Measurements from ENCODE around the gene TNFAIP8. TPM values are rescaled to one million over a fixed set of nuclear protein-coding genes. Genes with fewer than 3 reads are reported as not detected.
"Not testable (repeated sequence)": the region's sequence is repeated elsewhere in the genome, so short reads cannot be mapped to it uniquely, and the experiment has no call there.

Gene TNFAIP8
- total RNA-seq, 2 donors from 2014 or later = 130 to 140 TPM

GRCh38 chr5:119418606-119419100, 62.8 kb downstream of the TNFAIP8 start:
- peaks cover 24% of the 10 kb centered on the region for H3K27me3 Mint-ChIP-seq
- DNase-seq (no peak), ATAC-seq (peak; percentile 39)
- H3K36me3 Mint-ChIP-seq (ENCODE audit: low read depth) = peaks cover 6% of the 10 kb centered on the region
- H3K4me3 Mint-ChIP-seq = no peak overlapping the region
- peaks cover 11% of the 10 kb centered on the region for H3K4me1 Mint-ChIP-seq
- no peak overlapping the region for H3K27ac Mint-ChIP-seq
- no peaks in the 10 kb centered on the region for H3K9me3 ChIP-seq (ENCODE audit: control insufficient read depth, low read length, poor library complexity, severe bottlenecking)

DNA sequence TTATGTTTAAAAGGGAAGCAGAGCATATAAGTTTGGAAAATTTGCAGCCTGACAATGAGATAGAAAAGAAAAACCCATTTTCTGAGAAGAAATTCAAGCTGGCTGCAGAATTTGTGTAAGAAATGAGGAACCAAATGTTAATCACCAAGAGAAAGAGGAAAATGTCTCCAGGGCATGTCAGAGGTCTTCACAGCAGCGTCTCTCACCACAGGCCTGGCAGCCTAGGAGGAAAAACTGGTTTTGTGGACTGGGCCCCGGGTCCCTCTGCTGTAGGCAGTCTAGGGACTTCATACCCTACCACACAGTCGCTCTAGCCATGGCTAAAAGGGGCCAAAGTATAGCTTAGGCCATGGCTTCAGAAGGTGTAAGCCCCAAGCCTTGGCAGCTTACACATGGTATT, 64.3 kb downstream of the TNFAIP8 start:
- Mint-ChIP-seq H3K27ac (peak overlapping the region; percentile 67), H3K4me3 (no peak overlapping the region), H3K4me1 (peaks cover 8% of the 10 kb centered on the region), H3K27me3 (peaks cover 33% of the 10 kb centered on the region), H3K36me3 (ENCODE audit: low read depth) (peaks cover 4% of the 10 kb centered on the region)
- no peak for ATAC-seq
- no peaks in the 10 kb centered on the region for H3K9me3 ChIP-seq (ENCODE audit: control insufficient read depth, low read length, poor library complexity, severe bottlenecking)
- DNase-seq = no peak

DNA sequence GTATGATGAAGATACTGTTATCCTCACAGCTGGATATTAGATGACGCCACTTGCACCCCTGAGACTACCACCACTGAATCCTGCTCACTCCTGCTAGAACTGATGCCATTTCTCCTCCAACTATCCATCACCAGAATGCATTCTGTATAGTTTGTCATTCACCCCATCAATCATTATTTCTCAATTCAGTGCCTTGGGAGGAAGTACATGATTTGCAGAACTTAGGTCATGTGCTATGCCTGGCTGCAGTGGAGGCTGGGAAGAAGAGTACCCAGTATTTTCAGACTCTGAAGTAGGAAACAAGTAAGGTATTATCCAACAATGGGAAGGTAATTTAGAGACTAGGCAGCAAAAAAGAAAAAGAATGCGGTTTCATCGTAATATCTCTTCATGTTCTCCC, 70.2 kb downstream of the TNFAIP8 start:
- H3K9me3 ChIP-seq (ENCODE audit: control insufficient read depth, low read length, poor library complexity, severe bottlenecking) = no peaks in the 10 kb centered on the region
- Mint-ChIP-seq H3K4me1 (peaks cover 2% of the 10 kb centered on the region), H3K27me3 (peaks cover 35% of the 10 kb centered on the region), H3K27ac (no peak overlapping the region), H3K36me3 (ENCODE audit: low read depth) (peaks cover 2% of the 10 kb centered on the region), H3K4me3 (no peak overlapping the region)
- ATAC-seq = no peak
- no peak for DNase-seq

DNA sequence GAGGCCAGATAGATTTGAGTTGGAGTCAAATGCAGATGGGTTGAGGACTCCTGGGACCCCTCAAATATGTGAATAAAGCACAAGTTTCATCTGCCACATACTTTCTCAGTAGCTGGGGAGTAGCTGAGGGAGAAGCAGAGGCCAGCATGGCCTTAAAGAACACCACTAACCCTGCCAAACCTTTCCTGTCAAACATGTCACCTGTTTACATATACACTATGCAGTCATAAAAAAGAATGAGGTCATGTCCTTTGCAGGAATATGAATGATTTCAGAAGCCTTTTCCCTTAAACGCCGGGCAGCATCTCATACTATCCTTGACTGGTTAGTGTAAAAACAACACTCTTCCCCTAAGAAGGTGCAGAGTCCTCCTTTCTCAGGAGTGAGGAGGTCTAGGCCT, 71.2 kb downstream of the TNFAIP8 start:
- H3K4me1 Mint-ChIP-seq = peaks cover 2% of the 10 kb centered on the region
- H3K36me3 Mint-ChIP-seq (ENCODE audit: low read depth) = peaks cover 2% of the 10 kb centered on the region
- ATAC-seq (no peak), DNase-seq (no peak)
- no peaks in the 10 kb centered on the region for H3K9me3 ChIP-seq (ENCODE audit: control insufficient read depth, low read length, poor library complexity, severe bottlenecking)
- H3K27ac Mint-ChIP-seq = no peak overlapping the region
- peaks cover 42% of the 10 kb centered on the region for H3K27me3 Mint-ChIP-seq
- no peak overlapping the region for H3K4me3 Mint-ChIP-seq

GRCh38 chr5:119427596-119427995, 71.8 kb downstream of the TNFAIP8 start:
- H3K4me1 Mint-ChIP-seq; H3K27ac Mint-ChIP-seq; H3K4me3 Mint-ChIP-seq; H3K9me3 ChIP-seq (ENCODE audit: control insufficient read depth, low read length, poor library complexity, severe bottlenecking); H3K36me3 Mint-ChIP-seq (ENCODE audit: low read depth); ATAC-seq; DNase-seq: not testable (repeated sequence)
- H3K27me3 Mint-ChIP-seq = peaks cover 42% of the 10 kb centered on the region

DNA sequence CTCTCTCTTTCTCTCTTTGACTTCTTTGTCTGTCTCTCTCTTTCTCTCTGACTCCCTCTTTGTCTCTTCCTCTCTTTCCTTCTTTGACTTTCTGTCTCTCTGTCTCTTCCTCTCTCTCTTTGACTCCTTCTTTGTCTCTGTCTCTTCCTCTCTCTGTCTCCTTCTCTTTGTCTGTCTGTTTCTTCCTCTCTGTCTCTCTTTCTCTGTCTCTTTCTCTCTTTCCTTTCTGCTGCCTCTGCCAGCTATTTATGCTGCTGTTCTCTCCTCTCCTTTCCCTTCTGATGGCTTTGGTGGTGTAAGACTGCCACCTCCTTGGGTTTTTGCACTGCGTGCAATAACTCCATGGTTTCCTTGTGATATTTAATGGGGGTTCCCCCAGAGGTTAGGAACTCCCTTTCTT, 72.3 kb downstream of the TNFAIP8 start:
- not testable (repeated sequence) for ATAC-seq; H3K4me3 Mint-ChIP-seq; H3K27ac Mint-ChIP-seq; H3K4me1 Mint-ChIP-seq; H3K36me3 Mint-ChIP-seq (ENCODE audit: low read depth); H3K9me3 ChIP-seq (ENCODE audit: control insufficient read depth, low read length, poor library complexity, severe bottlenecking); DNase-seq
- H3K27me3 Mint-ChIP-seq = peaks cover 42% of the 10 kb centered on the region

GRCh38 chr5:119428574-119428973, 72.8 kb downstream of the TNFAIP8 start:
- peaks cover 40% of the 10 kb centered on the region for H3K27me3 Mint-ChIP-seq
- not testable (repeated sequence) for H3K27ac Mint-ChIP-seq

DNA sequence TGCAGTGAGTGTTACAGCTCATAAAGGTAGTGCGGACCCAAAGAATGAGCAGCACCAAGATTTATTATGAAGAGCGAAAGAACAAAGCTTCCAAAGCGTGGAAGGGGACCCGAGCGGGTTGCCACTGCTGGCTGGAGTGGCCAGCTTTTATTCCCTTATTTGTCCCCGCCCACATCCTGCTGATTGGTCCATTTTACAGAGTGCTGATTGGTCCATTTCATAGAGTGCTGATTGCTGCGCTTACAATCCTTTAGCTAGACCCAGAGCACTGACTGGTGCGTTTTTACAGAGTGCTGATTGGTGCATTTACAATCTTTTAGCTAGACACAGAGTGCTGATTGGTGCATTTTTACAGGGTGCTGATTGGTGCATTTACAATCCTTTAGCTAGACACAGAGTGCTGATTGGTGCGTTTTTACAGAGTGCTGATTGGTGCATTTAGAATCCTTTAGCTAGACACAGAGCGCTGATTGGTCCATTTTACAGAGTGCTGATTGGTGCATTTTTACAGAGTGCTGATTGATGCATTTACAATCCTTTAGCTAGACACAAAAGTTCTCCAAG, 76.9 kb downstream of the TNFAIP8 start:
- not testable (repeated sequence) for H3K27ac Mint-ChIP-seq; H3K4me3 Mint-ChIP-seq; DNase-seq; ATAC-seq; H3K9me3 ChIP-seq (ENCODE audit: control insufficient read depth, low read length, poor library complexity, severe bottlenecking); H3K36me3 Mint-ChIP-seq (ENCODE audit: low read depth); H3K4me1 Mint-ChIP-seq
- peaks cover 42% of the 10 kb centered on the region for H3K27me3 Mint-ChIP-seq

More at GRCh38 chr5:119428574-119428973, 72.8 kb downstream of the TNFAIP8 start:
- not testable (repeated sequence) for H3K9me3 ChIP-seq (ENCODE audit: control insufficient read depth, low read length, poor library complexity, severe bottlenecking); H3K4me1 Mint-ChIP-seq; H3K36me3 Mint-ChIP-seq (ENCODE audit: low read depth); DNase-seq; H3K4me3 Mint-ChIP-seq; ATAC-seq

DNA sequence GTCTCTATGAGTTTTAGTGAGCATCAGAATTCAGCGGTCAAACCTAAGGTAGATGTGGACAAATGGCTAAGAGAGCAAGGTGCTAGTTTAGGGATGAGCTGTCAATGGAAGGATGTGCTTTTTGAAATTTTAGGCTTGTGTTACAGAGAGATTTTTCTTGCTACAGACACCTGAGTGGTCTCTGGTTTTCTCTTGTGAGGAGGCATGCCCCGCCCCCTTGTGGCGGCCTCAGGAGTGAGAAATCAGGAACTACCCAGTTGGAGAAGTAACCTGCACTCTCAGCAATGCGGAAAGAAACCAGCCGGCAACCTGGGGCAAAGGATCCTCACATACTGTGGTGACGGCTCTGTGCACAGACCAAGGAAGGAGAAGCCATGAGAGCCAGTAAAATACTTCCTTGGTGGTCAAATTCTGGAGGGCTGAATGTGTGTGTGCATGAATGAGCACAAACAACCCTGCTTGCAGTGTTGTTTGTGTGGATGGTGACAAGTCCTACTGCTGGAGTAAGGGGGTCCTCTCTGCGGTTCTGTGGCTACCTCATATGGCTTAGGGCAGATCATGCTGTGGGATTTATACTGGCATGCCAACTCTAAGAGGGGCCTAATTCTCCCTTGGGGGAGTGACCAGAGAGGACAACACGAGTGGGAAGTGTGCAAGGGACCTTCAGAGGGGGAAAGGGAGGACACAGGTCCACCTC, 79.8 kb downstream of the TNFAIP8 start:
- Mint-ChIP-seq H3K4me3 (no peak overlapping the region), H3K27ac (peak overlapping the region; percentile 60), H3K27me3 (peaks cover 53% of the 10 kb centered on the region), H3K4me1 (peaks cover 5% of the 10 kb centered on the region), H3K36me3 (ENCODE audit: low read depth) (peaks cover 5% of the 10 kb centered on the region)
- no peaks in the 10 kb centered on the region for H3K9me3 ChIP-seq (ENCODE audit: control insufficient read depth, low read length, poor library complexity, severe bottlenecking)
- peak; percentile 78 for ATAC-seq
- peak; percentile 44 to 66 (median 46) for DNase-seq

DNA sequence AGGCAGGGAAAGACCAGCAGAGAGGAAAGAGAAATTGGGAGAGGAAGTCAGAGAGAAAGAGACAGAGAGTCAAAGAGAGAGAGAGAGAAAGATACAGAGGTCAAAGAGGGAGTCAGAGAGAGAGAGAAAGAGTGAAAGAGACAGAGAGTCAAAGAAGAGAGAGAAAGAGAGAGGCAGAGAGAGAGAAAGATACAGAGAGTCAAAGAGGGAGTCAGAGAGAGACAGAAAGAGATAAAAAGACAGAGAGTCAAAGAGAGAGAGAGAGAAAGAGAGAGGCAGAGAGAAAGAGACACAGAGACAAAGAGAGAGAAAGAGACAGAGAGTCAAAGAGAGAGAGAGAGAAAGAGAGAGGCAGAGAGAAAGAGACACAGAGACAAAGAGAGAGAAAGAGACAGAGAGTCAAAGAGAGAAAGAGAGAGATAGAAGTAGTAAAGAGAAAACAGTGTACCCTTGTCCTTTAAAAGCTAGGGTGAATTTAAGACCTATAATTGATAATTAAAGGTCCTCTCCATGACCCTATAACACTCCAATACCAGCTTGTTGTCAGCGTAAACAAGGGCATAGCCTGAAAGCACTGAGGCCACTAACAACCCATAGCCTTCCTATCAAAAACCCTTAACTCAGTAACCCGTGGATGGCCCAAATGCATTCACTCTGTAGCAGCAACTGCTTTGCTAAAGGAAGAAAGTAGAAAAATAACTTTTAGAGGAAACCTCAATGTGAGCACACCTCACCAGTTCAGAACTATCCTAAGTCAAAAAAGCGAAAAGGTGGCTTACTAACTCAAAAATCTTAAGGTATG, 82.2 kb downstream of the TNFAIP8 start:
- H3K36me3 Mint-ChIP-seq (ENCODE audit: low read depth); H3K4me1 Mint-ChIP-seq; ATAC-seq; H3K9me3 ChIP-seq (ENCODE audit: control insufficient read depth, low read length, poor library complexity, severe bottlenecking); DNase-seq; H3K4me3 Mint-ChIP-seq: not testable (repeated sequence)
- peaks cover 42% of the 10 kb centered on the region for H3K27me3 Mint-ChIP-seq
- H3K27ac Mint-ChIP-seq = peak overlapping the region; percentile 30

- H3K4me1 Mint-ChIP-seq; DNase-seq; H3K27ac Mint-ChIP-seq; H3K4me3 Mint-ChIP-seq; H3K9me3 ChIP-seq (ENCODE audit: control insufficient read depth, low read length, poor library complexity, severe bottlenecking); ATAC-seq; H3K36me3 Mint-ChIP-seq (ENCODE audit: low read depth): not testable (repeated sequence)
- H3K27me3 Mint-ChIP-seq = peaks cover 42% of the 10 kb centered on the region
Measured at GRCh38 chr5:119438587-119438917, 82.7 kb downstream of the TNFAIP8 start.

- peaks cover 42% of the 10 kb centered on the region for H3K27me3 Mint-ChIP-seq
- H3K27ac Mint-ChIP-seq = no peak overlapping the region
- DNase-seq = no peak
Measured at GRCh38 chr5:119439140-119439631, 83.4 kb downstream of the TNFAIP8 start.

GRCh38 chr5:119439632-119440031, 83.8 kb downstream of the TNFAIP8 start:
- not testable (repeated sequence) for ATAC-seq; H3K9me3 ChIP-seq (ENCODE audit: control insufficient read depth, low read length, poor library complexity, severe bottlenecking); H3K36me3 Mint-ChIP-seq (ENCODE audit: low read depth); DNase-seq; H3K4me1 Mint-ChIP-seq; H3K27ac Mint-ChIP-seq; H3K4me3 Mint-ChIP-seq
- peaks cover 42% of the 10 kb centered on the region for H3K27me3 Mint-ChIP-seq

More at GRCh38 chr5:119439140-119439631, 83.4 kb downstream of the TNFAIP8 start:
- Mint-ChIP-seq H3K4me1 (peaks cover 5% of the 10 kb centered on the region), H3K36me3 (ENCODE audit: low read depth) (peaks cover 5% of the 10 kb centered on the region), H3K4me3 (peak overlapping the region; percentile 31)
- H3K9me3 ChIP-seq (ENCODE audit: control insufficient read depth, low read length, poor library complexity, severe bottlenecking) = no peaks in the 10 kb centered on the region
- ATAC-seq = no peak

Measured in T-helper 17 cell (primary cell).